Esophagus muscularis mucosa (tissue), 4 donors: ENCODE data around the gene TUBGCP6. TPM values are rescaled to one million over a fixed set of nuclear protein-coding genes. Genes with fewer than 3 reads are reported as not detected.

Source experiments
- DNase-seq: peaks from one replicate; pipeline ENCODE4 v3.0.0-alpha.2; 2017; ENCODE audit errors: extremely low spot score
- H3K27ac ChIP-seq, 4 donors: fragments of 200-600 bp; sonication (generic); replicated peaks in 1 of 4; 1 replicate in 3 of 4; 2 replicates in 1 of 4; pipeline ENCODE4 v1.5.1; 2016 to 2019; ENCODE audit warnings: mild to moderate bottlenecking in 1 of 4
- H3K27me3 ChIP-seq, 4 donors: fragments of 200-600 bp; sonication (generic); one replicate each; pipeline versions ENCODE4 v1.5.1 to v1.6.0; 2016 to 2019
- H3K36me3 ChIP-seq, 4 donors: fragments of 200-600 bp; sonication (generic); one replicate each; pipeline ENCODE4 v1.5.1; 2016 to 2019
- H3K4me1 ChIP-seq, 4 donors: fragments of 200-600 bp; sonication (generic); one replicate each; pipeline ENCODE4 v1.5.1; 2016 to 2019
- H3K4me3 ChIP-seq, 4 donors: fragments of 200-600 bp; sonication (generic); 1 replicate in 2 of 4; 2 replicates in 2 of 4; pipeline ENCODE4 v1.5.1; 2016 to 2019; ENCODE audit warnings: mild to moderate bottlenecking in 4 of 4, moderate library complexity in 1 of 4
- H3K9me3 ChIP-seq, 4 donors: fragments of 200-600 bp; sonication (generic); 1 replicate in 3 of 4; 2 replicates in 1 of 4; pipeline ENCODE4 v1.5.1; 2016 to 2019
- CTCF ChIP-seq, 3 experiments: fragments of 200-600 bp in 2 of 3; fragments of 450-650 bp in 1 of 3; sonication (generic) in 2 of 3; IDR thresholded peaks; one replicate each; pipeline ENCODE4 v1.5.1; 2017 to 2019; ENCODE audit warnings: antibody characterized with exemption in 3 of 3, mild to moderate bottlenecking in 2 of 3, moderate library complexity in 1 of 3
- EP300 ChIP-seq: sonication (generic); formaldehyde crosslinking; IDR thresholded peaks from one replicate; pipeline ENCODE4 v1.6.1; 2017; ENCODE audit warnings: antibody characterized with exemption
- POLR2A ChIP-seq: fragments of 450-650 bp; IDR thresholded peaks from one replicate; pipeline ENCODE4 v1.6.1; 2017; ENCODE audit warnings: antibody characterized with exemption, moderate library complexity, mild to moderate bottlenecking, low read depth
- POLR2AphosphoS5 ChIP-seq, 2 donors: sonication (generic); formaldehyde crosslinking; IDR thresholded peaks; one replicate each; pipeline ENCODE4 v1.6.1; 2017; ENCODE audit warnings: antibody characterized with exemption in 2 of 2
- WGBS: methylation state at CpG from one replicate; pipeline ENCODE4 v1.1.5; 2018; 5-methylcytosine and 5-hydroxymethylcytosine counted together
- intact Hi-C: fragments of 100-400 bp; cut with DNase I; formaldehyde crosslinking; loops from one replicate; pipeline ENCODE4 v1.15.1; 2023
- total RNA-seq, 4 donors: library from RNA; depleted of rRNA; stranded (reverse); fragments of >200 nt; gene quantifications; one replicate each; pipeline versions ENCODE4 v1.1.0 to v1.2.1, GENCODE V29; 2016

The TUBGCP6 gene
- total RNA-seq, 4 donors from 2014 or later = 20.2 to 38.0 (median 30.0) TPM

- Histone ChIP-seq H3K9me3 (no peaks in the 10 kb centered on the region), H3K36me3 (peaks cover 0 to 45% (median 39%) of the 10 kb centered on the region in 4 donors), H3K4me3 (peak within 1 kb of the TSS; percentile 73 to 96 (median 90)), H3K4me1 (peaks cover 22 to 40% (median 36%) of the 10 kb centered on the region in 4 donors), H3K27ac (peak within 1 kb of the TSS; percentile 81 to 88 (median 82)), H3K27me3 (no peaks in the 10 kb centered on the region)
- WGBS = 2% methylated on average over 10 of the region's 105 CpGs
- TF ChIP-seq POLR2AphosphoS5 (IDR thresholded peaks at IDR 0.05) = peak; percentile 84 to 92
- TF ChIP-seq POLR2A = peak; percentile 78
- peak in 1 of 3 experiments; percentile 11 for TF ChIP-seq CTCF (IDR thresholded peaks at IDR 0.05)
- no peak for TF ChIP-seq EP300
- intact Hi-C loops = no loop called here
- peak; percentile 98 for DNase-seq
Measured at GRCh38 chr22:50200461-50201190, 44.2 kb downstream of the TUBGCP6 start, which contains the start of gene SELENOO. TSS of gene SELENOO (plus strand) at chr22:50201011. CDS start at chr22:50201037, 26 bp downstream.

DNA sequence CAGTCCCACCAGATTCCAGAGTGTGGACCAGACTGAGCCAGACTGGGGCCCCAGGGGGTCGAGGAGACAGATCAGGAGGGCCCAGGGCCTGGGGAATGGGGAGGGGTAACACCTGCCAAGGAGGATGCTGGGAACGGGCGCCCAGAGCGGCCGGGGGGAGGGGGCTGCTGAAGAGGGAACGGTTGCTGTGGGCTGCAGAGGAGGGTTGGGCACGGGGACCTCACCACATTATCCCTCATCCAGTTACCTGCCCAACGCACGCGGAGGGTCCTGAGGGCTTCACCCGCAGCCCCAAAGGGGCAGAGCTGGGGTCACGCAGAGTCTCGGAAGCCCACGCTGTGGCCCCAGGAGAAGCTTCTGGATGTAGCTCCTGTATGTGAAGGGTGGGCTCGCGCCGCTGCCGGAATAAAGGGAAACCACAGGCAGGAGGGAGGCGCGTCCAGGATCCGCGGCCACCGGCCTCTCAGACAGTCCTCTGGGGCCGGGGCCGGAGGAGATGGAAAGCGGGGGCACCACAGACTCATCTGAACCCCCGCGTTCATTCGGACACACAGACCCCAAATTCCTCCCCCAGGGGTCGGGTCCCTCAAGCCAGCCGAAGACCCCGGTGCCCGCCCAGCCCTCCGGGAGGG, 44.9 kb downstream of the TUBGCP6 start:
- Histone ChIP-seq H3K4me1 (peaks cover 22 to 34% (median 31%) of the 10 kb centered on the region in 4 donors), H3K4me3 (peak overlapping the region; percentile 73 to 96 (median 90)), H3K9me3 (no peaks in the 10 kb centered on the region), H3K36me3 (peaks cover 0 to 51% (median 42%) of the 10 kb centered on the region in 4 donors), H3K27me3 (no peaks in the 10 kb centered on the region), H3K27ac (peak overlapping the region; percentile 81 to 88 (median 82))
- TF ChIP-seq CTCF (IDR thresholded peaks at IDR 0.05) (no peak), POLR2AphosphoS5 (IDR thresholded peaks at IDR 0.05) (no peak), EP300 (no peak), POLR2A (no peak)
- intact Hi-C loops = no loop called here
- no peak for DNase-seq
- WGBS = 11% methylated on average over 21 of the region's 34 CpGs

DNA sequence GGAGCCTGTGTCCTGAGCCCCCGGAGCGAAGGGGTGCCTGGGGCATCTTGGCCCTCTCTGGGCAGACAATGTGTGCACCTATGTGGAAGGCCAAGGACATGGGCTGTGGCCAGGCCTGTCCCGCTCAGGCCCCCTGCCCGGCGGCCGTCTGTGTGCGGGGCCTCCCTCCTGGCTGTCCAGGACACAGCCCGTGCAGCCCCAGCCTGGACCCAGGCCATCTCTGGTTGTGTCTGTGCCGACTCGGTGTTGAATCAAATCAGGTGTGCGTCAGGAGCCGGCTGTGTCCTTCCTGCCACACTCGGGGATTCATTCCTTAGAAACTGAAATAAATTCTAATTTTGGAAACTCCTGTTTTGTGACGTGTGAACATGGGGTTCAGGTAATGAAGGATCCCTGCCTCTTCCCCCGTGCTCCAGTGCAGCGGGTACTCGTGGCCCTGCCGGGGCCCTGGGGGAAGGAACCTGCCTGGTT, 45.5 kb downstream of the TUBGCP6 start:
- no peaks in the 10 kb centered on the region for H3K27me3 ChIP-seq
- DNase-seq = no peak
- peak overlapping the region in 2 of 4 donors; percentile 73 to 96 for H3K4me3 ChIP-seq
- intact Hi-C loops = no loop called here
- TF ChIP-seq EP300 (no peak), POLR2A (no peak), POLR2AphosphoS5 (IDR thresholded peaks at IDR 0.05) (no peak)
- no peaks in the 10 kb centered on the region for H3K9me3 ChIP-seq
- H3K36me3 ChIP-seq = peaks cover 4 to 58% (median 48%) of the 10 kb centered on the region in 4 donors
- peak overlapping the region; percentile 81 to 88 (median 82) for H3K27ac ChIP-seq
- 63% methylated on average over 12 of the region's 18 CpGs for WGBS
- H3K4me1 ChIP-seq = peaks cover 22 to 30% (median 30%) of the 10 kb centered on the region in 4 donors

DNA sequence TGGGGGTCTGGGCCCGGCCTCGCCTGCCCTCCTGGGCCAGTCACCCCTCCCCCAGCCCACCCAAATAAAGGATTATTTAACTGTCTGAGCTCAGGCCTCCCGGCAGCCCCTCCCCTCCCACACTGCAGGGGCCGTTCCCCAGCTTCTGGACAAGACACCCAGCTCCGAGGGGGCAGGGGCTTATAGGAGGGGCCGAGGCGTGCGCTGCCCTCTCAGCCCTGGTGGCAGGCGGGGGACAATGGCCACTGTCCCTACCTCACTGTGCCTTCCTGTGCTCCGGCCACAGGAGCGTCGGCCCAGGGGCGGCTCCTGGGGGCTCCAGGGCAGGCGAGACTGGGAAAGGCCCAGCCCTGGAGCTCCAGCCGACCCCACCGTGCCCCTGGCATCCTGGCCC, 46.2 kb downstream of the TUBGCP6 start:
- no peaks in the 10 kb centered on the region for H3K9me3 ChIP-seq
- no peaks in the 10 kb centered on the region for H3K27me3 ChIP-seq
- H3K4me3 ChIP-seq = no peak overlapping the region
- no peak for DNase-seq
- peaks cover 5 to 61% (median 55%) of the 10 kb centered on the region in 4 donors for H3K36me3 ChIP-seq
- TF ChIP-seq POLR2AphosphoS5 (IDR thresholded peaks at IDR 0.05) (no peak), CTCF (IDR thresholded peaks at IDR 0.05) (no peak), EP300 (no peak), POLR2A (no peak)
- 86% methylated on average over 11 of the region's 16 CpGs for WGBS
- intact Hi-C loops = no loop called here
- H3K4me1 ChIP-seq = peaks cover 22 to 30% (median 30%) of the 10 kb centered on the region in 4 donors
- no peak overlapping the region for H3K27ac ChIP-seq
